HCT116 (cell line): Measurements from ENCODE around the gene ENPP6. TPM values are rescaled to one million over a fixed set of nuclear protein-coding genes. Genes with fewer than 3 reads are reported as not detected.

ENCODE experiments used
- ATAC-seq: fragments of 200-7000 bp; cut with Tn5 transposase; 2 replicates; pipeline ENCODE4 v1.9.1; 2020; ENCODE audit warnings: mild to moderate bottlenecking, moderate library complexity
- BruUV-seq: library from RNA; stranded (reverse); fragments of 400-500 nt; replicated peaks from 2 replicates; lab custom pipeline; 2021; lab: Mats Ljungman, UMichigan
- CTCF ChIA-PET: fragments of 300-600 bp; sonication (Branson Sonifier 250); formaldehyde crosslinking; loops from one replicate; lab custom pipeline; 2021; ENCODE audit warnings: antibody characterized with exemption; lab: Charles Lee
- POLR2A ChIA-PET: fragments of 300-600, 350-600 bp; sonication (Branson Sonifier 250); formaldehyde crosslinking; loops from one replicate; lab custom pipeline; 2021; ENCODE audit warnings: antibody characterized with exemption; lab: Charles Lee
- RAD21 ChIA-PET, 2 experiments: fragments of 300-600 bp; sonication (Branson Sonifier 250); formaldehyde crosslinking; loops; one replicate each; lab custom pipeline; 2023; ENCODE audit warnings: low total read pairs in 2 of 2; ENCODE audit not compliant: uncharacterized antibody in 2 of 2, unreplicated experiment in 2 of 2, low non-redundant PET in 1 of 2; lab: Charles Lee
- DNase-seq: peaks from one replicate; pipeline ENCODE4 v3.0.0-alpha.2; 2010; ENCODE audit warnings: low read depth, low spot score
- H2AFZ ChIP-seq: fragments of 200-600 bp; shearing (Covaris generic), sonication (generic); 2 replicates; pipeline ENCODE4 v1.6.1; 2017; ENCODE audit warnings: low read depth, mixed run types, mixed read lengths, antibody characterized with exemption, low read length; ENCODE audit not compliant: poor library complexity, severe bottlenecking
- H3K27ac ChIP-seq: 2 replicates; pipeline ENCODE4 v1.5.1; 2012; ENCODE audit warnings: low read depth, low read length
- H3K27me3 ChIP-seq: fragments of 200-600 bp; sonication (generic); 2 replicates; pipeline ENCODE4 v1.6.1; 2016; ENCODE audit warnings: mixed run types, low read length, mixed read lengths; ENCODE audit not compliant: insufficient read depth
- H3K36me3 ChIP-seq, 2 experiments: fragments of 200-500 bp in 1 of 2; fragments of 200-600 bp in 1 of 2; sonication (Bioruptor generic) in 1 of 2; sonication (generic) in 1 of 2; 2 replicates each; pipeline versions ENCODE4 v1.5.1 to v1.6.1; 2014 to 2016; ENCODE audit warnings: low read length in 2 of 2, inconsistent platforms in 1 of 2, mixed read lengths in 1 of 2, mixed run types in 1 of 2; ENCODE audit not compliant: insufficient read depth in 2 of 2, control insufficient read depth in 1 of 2
- H3K4me1 ChIP-seq, 2 experiments: fragments of 200-600 bp in 1 of 2; sonication (generic) in 1 of 2; 2 replicates each; pipeline versions ENCODE4 v1.5.1 to v1.6.1; 2012 to 2017; ENCODE audit warnings: low read length in 2 of 2, inconsistent platforms in 1 of 2, mild to moderate bottlenecking in 1 of 2, mixed read lengths in 1 of 2, mixed run types in 1 of 2, moderate library complexity in 1 of 2; ENCODE audit not compliant: insufficient read depth in 2 of 2, control insufficient read depth in 1 of 2
- H3K4me2 ChIP-seq: fragments of 200-600 bp; sonication (generic); 2 replicates; pipeline ENCODE4 v1.6.1; 2017; ENCODE audit warnings: mixed run types, low read length, mixed read lengths
- H3K4me3 ChIP-seq, 2 experiments: fragments of 200-600 bp in 1 of 2; sonication (generic) in 1 of 2; replicated peaks in 1 of 2; 2 replicates each; pipeline ENCODE4 v1.5.1; 2011 to 2016; ENCODE audit warnings: low read length in 2 of 2, control low read depth in 1 of 2, low read depth in 1 of 2, mild to moderate bottlenecking in 1 of 2, mixed read lengths in 1 of 2, mixed run types in 1 of 2
- H3K79me2 ChIP-seq: fragments of 200-600 bp; sonication (generic); 2 replicates; pipeline ENCODE4 v1.6.1; 2017; ENCODE audit warnings: mild to moderate bottlenecking, mixed run types, low read length, moderate library complexity, mixed read lengths; ENCODE audit not compliant: insufficient read depth
- H3K9ac ChIP-seq: fragments of 200-600 bp; sonication (generic); 2 replicates; pipeline ENCODE4 v1.6.1; 2016; ENCODE audit warnings: low read length, mixed read lengths
- H3K9me2 ChIP-seq: fragments of 200-600 bp; sonication (generic), shearing (Covaris generic); 2 replicates; pipeline ENCODE4 v1.6.1; 2017; ENCODE audit warnings: mixed run types, mild to moderate bottlenecking, moderate library complexity; ENCODE audit not compliant: insufficient read depth
- H3K9me3 ChIP-seq, 2 experiments: fragments of 200-500 bp in 1 of 2; fragments of 200-600 bp in 1 of 2; sonication (Bioruptor generic) in 1 of 2; sonication (generic) in 1 of 2; 2 replicates each; pipeline ENCODE4 v1.6.1; 2014 to 2017; ENCODE audit warnings: low read length in 2 of 2, mixed read lengths in 2 of 2, inconsistent platforms in 1 of 2, low read depth in 1 of 2, mild to moderate bottlenecking in 1 of 2, mixed run types in 1 of 2, moderate library complexity in 1 of 2; ENCODE audit not compliant: control insufficient read depth in 1 of 2, insufficient read depth in 1 of 2
- H4K20me1 ChIP-seq: fragments of 200-600 bp; sonication (generic), shearing (Covaris generic); 2 replicates; pipeline ENCODE4 v1.6.1; 2017; ENCODE audit warnings: mixed run types, mild to moderate bottlenecking, moderate library complexity; ENCODE audit not compliant: insufficient read depth
- CBX3 ChIP-seq: IDR thresholded peaks from 2 replicates; pipeline ENCODE4 v1.6.1; 2012; ENCODE audit warnings: low read depth
- EGR1 ChIP-seq: IDR thresholded peaks from 2 replicates; pipeline ENCODE4 v1.6.1; 2012; ENCODE audit warnings: low read depth
- ELF1 ChIP-seq: IDR thresholded peaks from 2 replicates; pipeline ENCODE4 v1.6.1; 2012; ENCODE audit warnings: low read depth, borderline replicate concordance
- EZH2 ChIP-seq: fragments of 200-600 bp; sonication (generic); IDR thresholded peaks from 2 replicates; pipeline ENCODE4 v1.6.1; 2017; ENCODE audit warnings: antibody characterized with exemption, mixed run types
- EZH2phosphoT487 ChIP-seq: fragments of 200-600 bp; IDR thresholded peaks from 2 replicates; pipeline ENCODE4 v1.6.1; 2018; ENCODE audit warnings: antibody characterized with exemption, borderline replicate concordance
- JUND ChIP-seq: IDR thresholded peaks from 2 replicates; pipeline ENCODE4 v1.6.1; 2012
- POLR2A ChIP-seq: IDR thresholded peaks from 2 replicates; pipeline ENCODE4 v1.7.0; 2011; ENCODE audit warnings: borderline replicate concordance; ENCODE audit not compliant: insufficient read depth, insufficient read length; ENCODE audit errors: extremely low read depth
- POLR2AphosphoS5 ChIP-seq: IDR thresholded peaks from 2 replicates; pipeline ENCODE4 v1.6.1; 2011; ENCODE audit warnings: mild to moderate bottlenecking, low read depth, low read length, moderate library complexity
- RAD21 ChIP-seq: IDR thresholded peaks from 2 replicates; pipeline ENCODE4 v1.6.1; 2012; ENCODE audit warnings: low read depth, mild to moderate bottlenecking
- SIN3A ChIP-seq: IDR thresholded peaks from 2 replicates; pipeline ENCODE4 v1.6.1; 2012; ENCODE audit warnings: low read depth
- SP1 ChIP-seq: IDR thresholded peaks from 2 replicates; pipeline ENCODE4 v1.6.1; 2012; ENCODE audit warnings: low read depth
- SRF ChIP-seq: IDR thresholded peaks from 2 replicates; pipeline ENCODE4 v1.6.1; 2012; ENCODE audit warnings: low read depth
- TCF7L2 ChIP-seq: IDR thresholded peaks from 2 replicates; pipeline ENCODE4 v1.7.0; 2011; ENCODE audit warnings: borderline replicate concordance, inconsistent platforms; ENCODE audit not compliant: insufficient read depth, insufficient read length; ENCODE audit errors: extremely low read depth
- YY1 ChIP-seq: IDR thresholded peaks from 2 replicates; pipeline ENCODE4 v1.6.1; 2011; ENCODE audit warnings: low read length, low read depth, moderate library complexity, mild to moderate bottlenecking; ENCODE audit not compliant: insufficient replicate concordance; ENCODE audit errors: extremely low read depth
- ZFX ChIP-seq: fragments of 450-650 bp; IDR thresholded peaks from 2 replicates; pipeline ENCODE4 v1.6.1; 2017
- ZNF274 ChIP-seq: fragments of 200-500 bp; sonication (Bioruptor generic); IDR thresholded peaks from 2 replicates; pipeline ENCODE4 v1.6.1; 2014; ENCODE audit warnings: mild to moderate bottlenecking, low read depth, low read length, inconsistent platforms
- intact Hi-C: fragments of 100-400 bp; cut with micrococcal nuclease; formaldehyde crosslinking; loops from 2 replicates; pipeline ENCODE4 v1.10.0; 2022
- total RNA-seq: library from RNA; stranded (reverse); gene quantifications from one replicate; pipeline ENCODE4 v1.2.1, GENCODE V29; 2021; ENCODE audit not compliant: unreplicated experiment
- TF ChIP-seq, protein P1 (sequence below): IDR thresholded peaks from 2 replicates; pipeline ENCODE4 v1.6.1; 2012
- TF ChIP-seq, protein P2 (sequence below): IDR thresholded peaks from 2 replicates; pipeline ENCODE4 v1.6.1; 2012; ENCODE audit warnings: low read depth
- TF ChIP-seq, protein P3 (sequence below): IDR thresholded peaks from 2 replicates; pipeline ENCODE4 v1.6.1; 2011; ENCODE audit warnings: mild to moderate bottlenecking, low read length, moderate library complexity; ENCODE audit not compliant: insufficient replicate concordance; ENCODE audit errors: extremely low read depth
- TF ChIP-seq, protein P4 (sequence below), 3 experiments: fragments of 200-600 bp in 1 of 3; sonication (generic) in 1 of 3; IDR thresholded peaks in 2 of 3; conservative IDR thresholded peaks in 1 of 3; 2 replicates each; pipeline ENCODE4 v1.5.1; 2012 to 2017; ENCODE audit warnings: low read depth in 2 of 3, low read length in 2 of 3, antibody characterized with exemption in 1 of 3, borderline replicate concordance in 1 of 3, control low read depth in 1 of 3, mild to moderate bottlenecking in 1 of 3, mixed read lengths in 1 of 3, mixed run types in 1 of 3, moderate library complexity in 1 of 3; ENCODE audit not compliant: insufficient read depth in 1 of 3

Gene ENPP6
- total RNA-seq, 1 experiment from 2014 or later: not detected

DNA sequence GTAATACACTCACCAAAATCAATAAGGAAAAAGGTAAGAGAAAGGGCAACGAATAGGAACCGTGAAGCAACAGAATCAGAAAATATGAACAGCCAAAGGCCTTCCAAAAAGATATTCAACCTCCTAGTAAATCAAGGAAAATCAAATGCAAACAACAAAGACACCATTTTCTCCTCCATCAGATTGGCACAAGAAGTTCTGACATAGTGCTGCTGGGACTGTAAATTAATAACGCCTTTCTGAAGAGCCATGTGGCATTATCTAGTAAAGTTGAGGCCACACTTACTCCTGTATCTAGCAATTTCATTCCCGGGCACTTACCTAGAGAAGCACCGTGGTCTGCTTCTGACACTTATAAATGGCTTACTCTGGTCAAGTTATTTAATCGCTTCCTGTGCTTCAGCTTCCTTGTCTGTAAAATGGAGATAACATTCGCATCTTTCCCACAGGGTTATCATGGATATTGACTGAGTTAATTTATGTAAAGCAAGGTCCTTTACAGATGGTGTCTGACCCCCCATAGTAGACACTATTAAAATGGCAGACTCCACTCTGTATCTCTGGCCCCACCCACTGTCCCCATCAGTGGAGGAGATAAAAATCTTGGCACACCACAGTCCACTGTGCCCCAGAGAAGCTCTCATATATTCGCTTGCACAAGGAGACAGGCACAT is 20.5 kb upstream of the ENPP6 start:
- Histone ChIP-seq H3K4me1 (peaks cover 0 to 4% of the 10 kb centered on the region in 2 experiments; a peak in 1 of 4 replicates), H3K79me2 (no peaks in the 10 kb centered on the region), H2AFZ (no peak overlapping the region), H3K9ac (no peak overlapping the region), H3K36me3 (no peaks in the 10 kb centered on the region), H3K9me3 (no peaks in the 10 kb centered on the region), H4K20me1 (no peaks in the 10 kb centered on the region), H3K27me3 (no peaks in the 10 kb centered on the region), H3K27ac (no peak overlapping the region), H3K4me2 (no peak overlapping the region), H3K9me2 (no peaks in the 10 kb centered on the region), H3K4me3 (no peak overlapping the region)
- CTCF ChIA-PET: interaction anchor here (1.4 kb wide), 1 partner anchor 13 kb away, joined by 4 read pairs; no protein-coding TSS in a partner anchor
- RAD21 ChIA-PET: no interaction called here
- ATAC-seq (no peak), DNase-seq (no peak)
- POLR2A ChIA-PET: no interaction called here
- BruUV-seq: no TSS peak
- TF ChIP-seq, protein P1, sequence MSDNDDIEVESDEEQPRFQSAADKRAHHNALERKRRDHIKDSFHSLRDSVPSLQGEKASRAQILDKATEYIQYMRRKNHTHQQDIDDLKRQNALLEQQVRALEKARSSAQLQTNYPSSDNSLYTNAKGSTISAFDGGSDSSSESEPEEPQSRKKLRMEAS: no peak
- TF ChIP-seq ELF1 (no peak), ZNF274 (no peak), SP1 (no peak), EZH2phosphoT487 (no peak), RAD21 (no peak), POLR2AphosphoS5 (no peak), EGR1 (no peak), EZH2 (no peak), SIN3A (no peak), POLR2A (no peak), ZFX (no peak), YY1 (no peak), SRF (no peak), JUND (no peak), TCF7L2 (no peak), CBX3 (no peak)
- TF ChIP-seq, protein P2, sequence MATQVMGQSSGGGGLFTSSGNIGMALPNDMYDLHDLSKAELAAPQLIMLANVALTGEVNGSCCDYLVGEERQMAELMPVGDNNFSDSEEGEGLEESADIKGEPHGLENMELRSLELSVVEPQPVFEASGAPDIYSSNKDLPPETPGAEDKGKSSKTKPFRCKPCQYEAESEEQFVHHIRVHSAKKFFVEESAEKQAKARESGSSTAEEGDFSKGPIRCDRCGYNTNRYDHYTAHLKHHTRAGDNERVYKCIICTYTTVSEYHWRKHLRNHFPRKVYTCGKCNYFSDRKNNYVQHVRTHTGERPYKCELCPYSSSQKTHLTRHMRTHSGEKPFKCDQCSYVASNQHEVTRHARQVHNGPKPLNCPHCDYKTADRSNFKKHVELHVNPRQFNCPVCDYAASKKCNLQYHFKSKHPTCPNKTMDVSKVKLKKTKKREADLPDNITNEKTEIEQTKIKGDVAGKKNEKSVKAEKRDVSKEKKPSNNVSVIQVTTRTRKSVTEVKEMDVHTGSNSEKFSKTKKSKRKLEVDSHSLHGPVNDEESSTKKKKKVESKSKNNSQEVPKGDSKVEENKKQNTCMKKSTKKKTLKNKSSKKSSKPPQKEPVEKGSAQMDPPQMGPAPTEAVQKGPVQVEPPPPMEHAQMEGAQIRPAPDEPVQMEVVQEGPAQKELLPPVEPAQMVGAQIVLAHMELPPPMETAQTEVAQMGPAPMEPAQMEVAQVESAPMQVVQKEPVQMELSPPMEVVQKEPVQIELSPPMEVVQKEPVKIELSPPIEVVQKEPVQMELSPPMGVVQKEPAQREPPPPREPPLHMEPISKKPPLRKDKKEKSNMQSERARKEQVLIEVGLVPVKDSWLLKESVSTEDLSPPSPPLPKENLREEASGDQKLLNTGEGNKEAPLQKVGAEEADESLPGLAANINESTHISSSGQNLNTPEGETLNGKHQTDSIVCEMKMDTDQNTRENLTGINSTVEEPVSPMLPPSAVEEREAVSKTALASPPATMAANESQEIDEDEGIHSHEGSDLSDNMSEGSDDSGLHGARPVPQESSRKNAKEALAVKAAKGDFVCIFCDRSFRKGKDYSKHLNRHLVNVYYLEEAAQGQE: no peak
- TF ChIP-seq, protein P3, sequence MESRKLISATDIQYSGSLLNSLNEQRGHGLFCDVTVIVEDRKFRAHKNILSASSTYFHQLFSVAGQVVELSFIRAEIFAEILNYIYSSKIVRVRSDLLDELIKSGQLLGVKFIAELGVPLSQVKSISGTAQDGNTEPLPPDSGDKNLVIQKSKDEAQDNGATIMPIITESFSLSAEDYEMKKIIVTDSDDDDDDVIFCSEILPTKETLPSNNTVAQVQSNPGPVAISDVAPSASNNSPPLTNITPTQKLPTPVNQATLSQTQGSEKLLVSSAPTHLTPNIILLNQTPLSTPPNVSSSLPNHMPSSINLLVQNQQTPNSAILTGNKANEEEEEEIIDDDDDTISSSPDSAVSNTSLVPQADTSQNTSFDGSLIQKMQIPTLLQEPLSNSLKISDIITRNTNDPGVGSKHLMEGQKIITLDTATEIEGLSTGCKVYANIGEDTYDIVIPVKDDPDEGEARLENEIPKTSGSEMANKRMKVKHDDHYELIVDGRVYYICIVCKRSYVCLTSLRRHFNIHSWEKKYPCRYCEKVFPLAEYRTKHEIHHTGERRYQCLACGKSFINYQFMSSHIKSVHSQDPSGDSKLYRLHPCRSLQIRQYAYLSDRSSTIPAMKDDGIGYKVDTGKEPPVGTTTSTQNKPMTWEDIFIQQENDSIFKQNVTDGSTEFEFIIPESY: no peak
- TF ChIP-seq, protein P4, sequence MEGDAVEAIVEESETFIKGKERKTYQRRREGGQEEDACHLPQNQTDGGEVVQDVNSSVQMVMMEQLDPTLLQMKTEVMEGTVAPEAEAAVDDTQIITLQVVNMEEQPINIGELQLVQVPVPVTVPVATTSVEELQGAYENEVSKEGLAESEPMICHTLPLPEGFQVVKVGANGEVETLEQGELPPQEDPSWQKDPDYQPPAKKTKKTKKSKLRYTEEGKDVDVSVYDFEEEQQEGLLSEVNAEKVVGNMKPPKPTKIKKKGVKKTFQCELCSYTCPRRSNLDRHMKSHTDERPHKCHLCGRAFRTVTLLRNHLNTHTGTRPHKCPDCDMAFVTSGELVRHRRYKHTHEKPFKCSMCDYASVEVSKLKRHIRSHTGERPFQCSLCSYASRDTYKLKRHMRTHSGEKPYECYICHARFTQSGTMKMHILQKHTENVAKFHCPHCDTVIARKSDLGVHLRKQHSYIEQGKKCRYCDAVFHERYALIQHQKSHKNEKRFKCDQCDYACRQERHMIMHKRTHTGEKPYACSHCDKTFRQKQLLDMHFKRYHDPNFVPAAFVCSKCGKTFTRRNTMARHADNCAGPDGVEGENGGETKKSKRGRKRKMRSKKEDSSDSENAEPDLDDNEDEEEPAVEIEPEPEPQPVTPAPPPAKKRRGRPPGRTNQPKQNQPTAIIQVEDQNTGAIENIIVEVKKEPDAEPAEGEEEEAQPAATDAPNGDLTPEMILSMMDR (IDR thresholded peaks at IDR 0.05 in 2 of 3, conservative IDR thresholded peaks at IDR 0.05 in 1 of 3; ENCODE audit: borderline replicate concordance in 1 of 3, insufficient read depth in 1 of 3, low read depth in 2 of 3, low read length in 2 of 3): no peak
- intact Hi-C loops: no loop called here
